Left forelimb (tissue), 1 donor: ENCODE data around the gene KCNQ1.

ENCODE experiments used
- DNase-seq: peaks from one replicate; pipeline ENCODE4 v3.0.0-alpha.2; 2018; ENCODE audit warnings: low spot score

The KCNQ1 gene

GRCh38 chr11:2808850-2809846, 364.3 kb downstream of the KCNQ1 start:
- DNase-seq, result peak; percentile 55

DNA sequence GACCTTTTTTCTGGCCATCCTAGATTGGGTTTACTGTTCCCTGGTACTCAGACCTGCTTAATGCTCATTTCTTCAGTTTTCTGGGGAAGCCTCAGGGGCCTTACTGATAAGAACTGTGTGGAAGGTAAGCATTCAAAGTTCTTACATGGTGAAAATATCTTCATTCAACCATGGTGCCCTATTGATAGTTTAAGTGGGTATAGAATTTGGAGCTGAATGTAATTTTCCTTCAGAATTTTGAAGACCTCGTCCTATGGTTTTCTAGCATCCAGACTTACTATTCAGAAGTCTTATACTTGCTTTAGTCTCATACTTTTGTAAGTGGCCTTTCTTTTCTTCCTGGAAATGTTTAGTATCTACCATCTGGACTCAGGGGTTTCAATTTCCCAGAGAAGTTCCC, 365.0 kb downstream of the KCNQ1 start:
- DNase-seq, result no peak

DNA sequence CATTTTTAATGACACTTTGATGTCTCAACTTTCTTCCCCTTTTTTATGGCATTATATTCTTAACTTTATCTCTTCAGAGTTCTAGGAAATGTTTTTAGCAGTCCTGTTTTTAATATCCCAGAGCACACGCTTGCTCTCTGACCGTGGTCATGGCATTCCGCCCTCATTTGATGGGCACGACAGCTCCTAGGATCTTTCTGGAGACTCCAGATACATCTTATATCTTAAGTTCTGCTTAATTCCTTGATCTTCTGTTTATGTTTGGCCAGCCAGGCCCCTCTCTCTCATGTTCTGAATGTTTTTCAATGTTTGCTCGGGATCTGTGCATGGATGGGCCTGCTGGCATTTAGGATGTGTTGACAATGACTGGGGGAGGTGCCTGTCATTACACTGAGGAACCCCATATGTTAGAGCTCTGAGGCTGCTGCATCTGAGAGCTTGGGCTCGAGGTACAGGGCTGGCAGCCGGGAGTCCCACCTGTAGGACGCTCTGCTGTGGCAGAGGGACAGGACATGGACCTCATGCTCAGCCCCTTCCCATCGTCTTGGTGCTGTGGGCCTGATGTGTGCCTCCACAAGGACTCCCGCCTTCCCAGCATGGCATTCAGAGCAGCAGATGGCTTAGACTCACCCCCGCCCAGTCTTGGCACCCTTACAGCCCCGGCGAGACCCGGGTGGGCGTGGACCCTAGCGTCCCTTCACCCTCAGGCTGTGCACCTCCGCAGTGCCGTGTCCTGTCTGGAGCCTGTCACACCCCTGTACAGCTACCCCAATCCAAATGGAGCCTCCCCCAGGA, 365.8 kb downstream of the KCNQ1 start:
- DNase-seq, result no peak

DNA sequence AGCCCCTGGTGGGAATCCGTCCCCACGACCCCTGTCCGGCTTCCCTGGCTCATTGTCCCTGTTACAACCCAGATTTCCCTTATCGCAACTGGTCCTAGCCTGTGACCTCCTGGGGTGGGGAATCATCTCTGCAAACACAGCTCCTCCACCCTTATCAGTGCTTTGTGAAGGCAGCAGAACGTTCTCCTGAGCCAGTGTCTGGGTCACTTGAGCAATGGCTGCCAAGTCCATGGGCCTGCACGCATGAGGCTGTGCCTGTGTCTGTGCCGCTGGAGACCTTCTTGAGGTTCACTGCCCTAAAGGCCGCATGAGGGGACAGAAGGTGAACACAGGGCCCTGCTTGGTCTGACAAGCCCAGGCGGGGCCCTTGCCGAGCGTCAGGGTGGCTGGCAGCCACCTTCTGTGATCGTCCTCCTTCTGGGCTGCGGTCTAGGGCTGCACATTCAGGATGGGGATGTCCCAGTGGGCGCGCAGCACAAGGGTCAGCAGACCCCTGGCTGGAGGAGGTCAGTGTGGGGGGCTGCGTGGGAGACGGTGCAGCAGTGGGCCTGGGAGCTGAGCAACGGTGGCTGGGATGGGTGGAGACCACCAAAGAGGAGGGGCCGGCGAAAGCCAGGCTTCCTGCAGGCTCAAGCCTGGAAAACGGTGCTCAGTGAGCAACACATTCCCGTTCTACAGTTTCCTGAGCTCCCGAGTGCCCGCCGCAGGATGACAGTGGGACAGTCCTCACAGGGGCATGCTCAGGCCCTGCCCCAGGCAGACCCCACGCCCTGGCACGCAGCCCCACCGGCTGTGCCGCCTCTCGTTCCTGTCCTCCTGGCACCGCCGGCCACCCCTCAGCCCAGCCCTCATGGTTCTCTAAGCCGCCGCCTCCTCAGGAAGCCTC, 366.6 kb downstream of the KCNQ1 start:
- DNase-seq, result no peak

- peak; percentile 82 for DNase-seq
Observed at GRCh38 chr11:2812371-2812991, 367.7 kb downstream of the KCNQ1 start.

DNA sequence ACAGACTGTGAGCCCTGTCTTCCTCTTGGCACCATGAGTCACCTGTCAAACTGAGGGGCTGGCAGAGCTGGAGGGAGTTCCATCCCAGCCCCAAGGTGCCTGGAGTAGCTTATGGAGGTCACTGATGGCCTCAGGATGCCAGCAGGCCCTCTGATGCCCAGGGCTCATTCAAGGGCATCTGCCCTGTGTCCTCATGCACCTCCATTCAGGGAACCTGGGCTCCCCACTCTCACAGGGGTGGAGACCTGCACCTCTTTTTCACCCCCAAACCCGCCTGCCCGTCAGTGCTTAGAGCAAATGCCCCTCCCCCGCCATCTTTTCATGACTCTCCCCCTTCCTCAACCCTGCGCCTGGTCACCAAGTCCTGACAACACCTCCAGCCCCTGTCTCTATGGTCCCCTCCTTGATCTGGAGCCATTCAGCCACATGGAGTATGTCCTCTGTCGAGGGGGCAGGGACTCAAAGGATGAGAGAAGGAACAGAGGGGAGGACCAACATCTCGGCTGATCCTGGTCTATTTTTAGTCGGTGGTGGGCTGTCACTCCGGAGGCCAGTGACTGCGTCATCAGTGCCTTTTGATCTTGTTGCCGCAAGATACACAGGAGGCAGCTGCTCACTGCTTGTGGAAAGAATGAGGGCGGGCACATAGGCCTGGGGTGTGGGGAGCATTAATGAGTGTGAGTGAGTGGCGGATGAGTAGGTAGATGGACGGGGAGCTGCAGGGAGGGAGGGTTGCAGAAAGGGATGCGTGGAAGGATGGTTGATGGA, 368.5 kb downstream of the KCNQ1 start:
- no peak for DNase-seq

- DNase-seq, result no peak
Observed at GRCh38 chr11:2813968-2814367, 369.2 kb downstream of the KCNQ1 start.

- DNase-seq, result no peak
Observed at GRCh38 chr11:2814751-2815150, 369.9 kb downstream of the KCNQ1 start.

GRCh38 chr11:2815762-2816496, 371.1 kb downstream of the KCNQ1 start:
- DNase-seq, result no peak

DNA sequence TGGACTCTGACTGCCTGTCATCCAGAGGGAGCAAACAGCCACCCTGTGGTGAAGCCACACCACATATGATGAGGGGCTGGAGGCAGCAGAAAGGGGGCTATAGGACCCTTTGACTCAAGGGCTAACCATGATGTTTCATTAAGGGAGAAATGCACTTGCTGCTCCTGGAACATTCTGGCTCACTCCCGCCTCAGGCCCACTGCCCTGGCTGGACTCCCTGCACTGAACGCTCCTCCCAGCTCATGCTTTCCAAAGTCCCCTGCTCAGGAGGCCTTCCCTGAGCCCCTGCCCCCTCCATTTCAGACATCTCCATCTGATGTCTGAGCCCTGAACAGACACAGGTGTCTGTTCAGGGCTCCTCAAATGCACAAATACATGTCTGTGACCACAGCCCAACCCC, 371.7 kb downstream of the KCNQ1 start:
- no peak for DNase-seq

DNA sequence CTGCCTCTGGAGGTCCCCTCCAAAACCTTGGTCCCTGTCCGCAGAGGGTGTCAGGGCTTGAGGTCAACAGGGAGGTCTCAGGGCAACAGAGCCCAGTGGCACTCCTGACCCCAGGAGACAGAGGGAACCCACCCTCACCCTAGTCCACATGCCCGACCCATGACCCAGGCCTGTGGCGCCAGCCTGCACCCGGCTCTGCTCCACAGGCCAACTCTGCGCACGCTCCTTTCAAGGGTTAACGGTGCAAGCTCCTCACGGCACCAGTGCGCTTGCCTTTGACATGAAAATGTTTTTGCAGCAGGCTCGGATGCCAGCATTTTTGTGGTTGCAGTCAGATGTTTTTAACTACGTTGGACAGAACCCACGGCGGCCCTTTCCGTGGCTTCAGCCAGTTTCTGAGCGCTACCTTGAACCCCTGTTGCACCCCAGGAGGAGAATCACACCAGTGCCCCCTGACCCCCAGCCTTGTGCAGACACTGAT, 372.2 kb downstream of the KCNQ1 start:
- no peak for DNase-seq

DNA sequence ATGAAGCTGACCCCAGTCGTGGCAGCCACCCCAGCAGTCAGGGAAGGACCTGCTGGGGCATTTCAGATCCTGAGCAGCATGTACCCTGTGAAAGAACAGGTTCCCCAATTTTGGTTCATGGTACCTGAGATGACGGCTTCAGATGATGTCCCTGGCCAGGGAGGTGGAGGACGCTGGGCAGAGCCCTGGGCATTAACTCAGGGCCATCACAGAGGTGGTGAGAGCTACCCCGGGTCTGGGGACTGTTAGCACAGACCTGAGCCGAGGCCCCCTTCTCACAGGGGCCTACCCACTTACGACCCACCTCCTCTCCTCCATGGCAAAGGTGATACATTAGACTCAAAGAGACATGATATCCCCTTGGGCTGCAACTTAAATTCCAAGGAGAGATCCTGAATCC, 372.6 kb downstream of the KCNQ1 start:
- no peak for DNase-seq

GRCh38 chr11:2818021-2818420, 373.2 kb downstream of the KCNQ1 start:
- no peak for DNase-seq

- DNase-seq, result no peak
Observed at GRCh38 chr11:2818503-2818902, 373.7 kb downstream of the KCNQ1 start.

DNA sequence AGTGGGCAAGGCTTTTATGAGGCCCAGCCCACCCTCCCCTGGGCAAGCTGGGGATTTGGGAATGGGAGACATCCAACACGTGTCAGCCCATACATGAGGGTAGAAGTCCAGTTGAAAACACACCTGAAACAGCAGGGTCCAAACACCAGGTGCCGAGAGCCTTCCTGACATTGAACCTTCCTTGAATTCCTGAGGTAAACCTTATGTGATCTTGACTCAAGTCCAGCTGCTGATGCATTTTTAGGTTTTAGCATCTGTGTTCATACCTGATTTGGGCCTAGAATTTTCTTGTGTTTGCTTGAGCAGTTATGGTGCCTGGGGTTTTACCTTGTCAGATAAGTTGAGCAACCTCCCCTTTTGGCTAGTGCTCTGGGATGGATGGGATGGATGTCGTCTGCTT, 374.5 kb downstream of the KCNQ1 start:
- DNase-seq, result no peak

- DNase-seq, result no peak
Observed at GRCh38 chr11:2820976-2821375, 376.2 kb downstream of the KCNQ1 start.

DNA sequence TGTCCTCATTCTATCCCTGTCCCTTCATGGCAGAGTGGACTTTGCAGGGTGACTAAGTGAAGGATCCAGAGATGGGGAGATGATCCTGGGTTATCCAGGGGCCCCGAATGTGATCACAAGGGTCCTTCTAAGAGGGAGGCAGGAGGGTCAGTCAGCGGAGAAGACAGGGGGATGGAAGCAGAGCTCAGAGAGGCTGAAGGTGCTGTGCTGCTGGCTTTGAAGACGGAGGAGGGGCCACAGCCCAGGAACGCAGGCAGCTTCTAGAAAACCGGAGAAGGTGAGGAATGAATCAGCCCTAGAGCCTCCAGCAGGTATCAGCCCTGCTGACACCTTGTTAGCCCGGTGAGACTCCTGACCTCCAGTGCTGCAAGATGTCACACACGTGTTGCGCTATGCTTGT, 377.1 kb downstream of the KCNQ1 start:
- no peak for DNase-seq

DNA sequence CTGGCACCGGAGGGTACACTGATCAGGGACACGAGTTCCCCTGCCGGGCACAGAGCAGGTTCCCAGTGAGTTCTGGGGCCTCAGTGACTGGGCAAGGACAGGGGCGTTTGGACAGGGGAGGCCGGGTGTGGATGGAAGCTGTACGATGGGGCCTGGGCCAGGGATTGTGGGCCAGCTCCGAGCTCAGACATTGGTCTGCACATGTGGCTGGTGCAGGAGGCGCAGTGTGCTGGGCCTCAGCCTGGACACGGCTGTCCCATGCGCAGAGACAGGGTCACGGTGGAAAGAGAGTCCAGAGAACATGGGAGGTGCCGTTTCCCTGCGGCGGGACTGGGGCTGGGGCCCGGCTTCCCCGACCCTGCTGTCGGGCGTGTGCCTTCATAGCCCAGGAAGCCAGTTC, 380.0 kb downstream of the KCNQ1 start:
- no peak for DNase-seq

DNA sequence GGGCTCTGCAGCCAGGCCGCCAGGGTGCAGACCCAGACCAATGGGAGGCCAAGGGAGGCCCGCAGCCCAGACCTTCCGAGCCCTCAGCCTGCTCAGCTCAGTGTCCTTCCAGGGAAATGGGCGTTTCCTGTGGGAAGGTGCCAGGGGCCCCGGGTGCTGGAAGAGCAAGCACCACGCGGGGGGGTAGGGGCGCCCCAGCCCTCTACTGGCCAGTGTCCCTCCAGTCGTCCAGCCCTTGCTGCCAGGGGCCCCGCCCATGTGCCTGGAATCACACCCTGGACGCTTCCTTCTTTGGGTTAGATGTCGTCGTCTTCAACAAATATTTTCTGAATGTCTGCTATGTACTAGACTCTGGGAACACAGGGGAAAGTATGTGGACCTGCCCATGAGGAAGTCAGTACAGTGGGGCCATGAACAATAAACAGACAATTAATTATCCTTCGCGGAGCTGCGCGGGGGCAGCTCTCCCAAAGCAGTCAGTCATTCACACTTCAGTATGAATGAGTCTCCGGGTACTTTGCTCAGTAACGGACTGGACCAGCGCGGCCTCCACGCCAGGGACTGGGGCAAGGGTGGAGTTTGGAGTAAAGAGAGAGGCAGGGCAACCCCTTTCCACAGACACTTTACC, 380.6 kb downstream of the KCNQ1 start:
- no peak for DNase-seq
